Cardiac muscle cell (in vitro differentiated cells and primary cell): ENCODE measurements around the gene MTCL1. TPM values are rescaled to one million over a fixed set of nuclear protein-coding genes. Genes with fewer than 3 reads are reported as not detected.

Experiments used
- DNase-seq, 2 donors: peaks; one replicate each; pipeline versions ENCODE4 v3.0.0 to v3.0.0-alpha.2; 2010 to 2017; ENCODE audit warnings: low read depth in 1 of 2, low spot score in 1 of 2
- H3K27ac ChIP-seq: fragments of 200-600 bp; sonication (generic); 2 replicates; pipeline ENCODE4 v1.5.1; 2016
- H3K27me3 ChIP-seq: fragments of 200-600 bp; sonication (generic); 2 replicates; pipeline ENCODE4 v1.6.0; 2016; ENCODE audit warnings: control low read depth
- H3K36me3 ChIP-seq: fragments of 200-600 bp; sonication (generic); 2 replicates; pipeline ENCODE4 v1.5.1; 2016; ENCODE audit warnings: control low read depth
- H3K4me1 ChIP-seq: fragments of 200-600 bp; sonication (generic); 2 replicates; pipeline ENCODE4 v1.8.1; 2017; ENCODE audit warnings: low read depth, mild to moderate bottlenecking, mixed run types
- H3K4me3 ChIP-seq: fragments of 200-600 bp; sonication (generic); 2 replicates; pipeline ENCODE4 v1.5.1; 2016; ENCODE audit warnings: mild to moderate bottlenecking
- H3K9me3 ChIP-seq: fragments of 200-600 bp; sonication (generic); 2 replicates; pipeline ENCODE4 v1.5.1; 2017; ENCODE audit warnings: low read depth, mild to moderate bottlenecking, control low read depth
- CTCF ChIP-seq: IDR thresholded peaks from 2 replicates; pipeline ENCODE4 v1.5.1; 2012; ENCODE audit warnings: low read depth, mild to moderate bottlenecking, low read length
- polyA plus RNA-seq: library from polyadenylated mRNA; unstranded; fragments of >200 nt; fragmentation: Nextera tagmentation; extraction: Ambion mirVana; gene quantifications from 2 replicates; pipeline ENCODE4 v1.2.1, GENCODE V29; 2016
- total RNA-seq: library from RNA; depleted of rRNA; stranded (reverse); fragments of >200 nt; gene quantifications from 2 replicates; pipeline ENCODE4 v1.2.3, GENCODE V29; 2016

Gene MTCL1
- total and polyA plus RNA-seq, 2 experiments from 2014 or later = 1.8 to 9.6 TPM

GRCh38 chr18:8858888-8859511 is 153.6 kb downstream of the MTCL1 start:
- no peak overlapping the region for H3K27ac ChIP-seq
- no peak for TF ChIP-seq CTCF
- peak in 1 of 2 donors; percentile 97 for DNase-seq

GRCh38 chr18:8860845-8861642 is 155.7 kb downstream of the MTCL1 start:
- Histone ChIP-seq H3K36me3 (no peaks in the 10 kb centered on the region), H3K9me3 (no peaks in the 10 kb centered on the region), H3K4me3 (no peak overlapping the region), H3K27me3 (no peaks in the 10 kb centered on the region), H3K4me1 (no peaks in the 10 kb centered on the region), H3K27ac (no peak overlapping the region)
- DNase-seq = no peak
- TF ChIP-seq CTCF = no peak

More at GRCh38 chr18:8858888-8859511, 153.6 kb downstream of the MTCL1 start:
- Histone ChIP-seq H3K36me3 (no peaks in the 10 kb centered on the region), H3K9me3 (no peaks in the 10 kb centered on the region), H3K4me1 (no peaks in the 10 kb centered on the region), H3K27me3 (no peaks in the 10 kb centered on the region), H3K4me3 (no peak overlapping the region)

- no peaks in the 10 kb centered on the region for H3K9me3 ChIP-seq
- DNase-seq = no peak
- no peaks in the 10 kb centered on the region for H3K4me1 ChIP-seq
Measured at GRCh38 chr18:8863427-8863826, 158.1 kb downstream of the MTCL1 start.

GRCh38 chr18:8865934-8866333 is 160.6 kb downstream of the MTCL1 start:
- H3K9me3 ChIP-seq = no peaks in the 10 kb centered on the region
- no peaks in the 10 kb centered on the region for H3K27me3 ChIP-seq
- H3K4me1 ChIP-seq = no peaks in the 10 kb centered on the region
- H3K36me3 ChIP-seq = no peaks in the 10 kb centered on the region
- H3K4me3 ChIP-seq = no peak overlapping the region
- no peak overlapping the region for H3K27ac ChIP-seq
- no peak for TF ChIP-seq CTCF
- DNase-seq = no peak

More at GRCh38 chr18:8863427-8863826, 158.1 kb downstream of the MTCL1 start:
- Histone ChIP-seq H3K27ac (no peak overlapping the region), H3K4me3 (no peak overlapping the region), H3K36me3 (no peaks in the 10 kb centered on the region), H3K27me3 (no peaks in the 10 kb centered on the region)
- no peak for TF ChIP-seq CTCF

GRCh38 chr18:8866679-8867078 is 161.3 kb downstream of the MTCL1 start:
- Histone ChIP-seq H3K27me3 (no peaks in the 10 kb centered on the region), H3K9me3 (no peaks in the 10 kb centered on the region), H3K4me1 (no peaks in the 10 kb centered on the region), H3K27ac (no peak overlapping the region), H3K36me3 (no peaks in the 10 kb centered on the region), H3K4me3 (no peak overlapping the region)
- DNase-seq = no peak
- no peak for TF ChIP-seq CTCF
